ENCODE results near the gene BRF1. TPM values are rescaled to one million over a fixed set of nuclear protein-coding genes. Genes with fewer than 3 reads are reported as not detected.
A peak's percentile ranks its signal among the peaks of the same experiment; 100 is the strongest.

Gene BRF1
- total RNA-seq, 1 donor from 2014 or later: 44.0 TPM

DNA sequence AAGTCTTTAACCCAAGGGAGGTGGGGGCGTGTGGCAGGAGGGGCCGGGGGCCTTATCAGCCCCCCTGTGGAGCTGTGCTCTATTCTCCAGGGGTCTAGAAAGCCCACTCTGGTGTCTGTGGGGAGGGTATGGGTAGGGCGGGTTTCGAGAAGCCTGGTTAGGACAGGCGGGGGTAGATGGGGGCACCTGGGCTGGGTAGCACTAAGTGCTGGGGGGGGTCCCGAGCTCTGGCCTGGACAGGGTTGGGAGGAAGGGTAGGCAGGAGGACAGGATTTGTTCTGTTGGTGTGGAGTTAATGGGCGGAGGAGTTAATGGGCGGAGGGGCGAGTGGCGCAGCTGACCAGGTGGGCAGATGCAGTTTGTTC lies 15.8 kb upstream of the BRF1 start:
- Mint-ChIP-seq H3K4me1 (ENCODE audit: low read depth) (peaks cover 20% of the 10 kb centered on the region), H3K4me3 (ENCODE audit: low read depth) (peak overlapping the region; percentile 88), H3K36me3 (ENCODE audit: low read depth) (peaks cover 2% of the 10 kb centered on the region), H3K27ac (no peak overlapping the region), H3K27me3 (ENCODE audit: low read depth) (no peaks in the 10 kb centered on the region), H3K9me3 (no peaks in the 10 kb centered on the region)
- intact Hi-C loops (cut with micrococcal nuclease): loop anchor here (5.0 kb wide), 1 partner anchor 176 kb away; the partner anchor contains the start of gene TEDC1
- no peak for DNase-seq (ENCODE audit: low spot score)

DNA sequence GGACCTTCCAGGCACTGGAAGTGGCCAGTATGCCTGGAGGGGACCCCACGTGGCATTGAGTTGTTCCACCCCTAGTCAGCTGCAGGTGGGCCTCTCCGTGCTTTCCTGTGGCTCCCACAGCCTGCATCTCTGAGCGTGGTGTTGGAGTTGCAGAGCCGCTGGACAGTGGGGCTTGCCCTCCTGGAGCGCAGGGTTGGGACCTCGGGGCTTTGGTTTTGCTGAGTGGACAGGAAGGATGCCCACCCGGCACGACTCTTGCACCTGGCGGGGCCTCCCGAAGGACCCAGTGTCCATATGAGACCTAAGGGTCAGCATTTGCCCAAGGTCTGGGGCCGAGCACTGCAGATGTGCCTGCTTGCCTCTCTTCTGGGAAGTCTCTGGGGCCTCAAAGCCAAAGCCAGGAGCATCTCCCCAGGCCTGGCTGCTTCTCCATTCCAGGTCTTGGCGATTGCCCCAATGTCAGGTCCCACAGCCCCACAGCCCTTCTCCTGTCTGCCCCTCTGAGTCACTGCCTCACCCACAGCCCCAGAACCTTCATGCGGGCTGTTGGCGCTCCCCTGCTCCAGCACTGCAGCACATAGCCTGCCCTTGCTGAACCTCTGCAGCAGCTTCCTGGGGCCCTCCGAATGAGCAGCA lies 15.3 kb upstream of the BRF1 start:
- Mint-ChIP-seq H3K27me3 (ENCODE audit: low read depth) (no peaks in the 10 kb centered on the region), H3K4me1 (ENCODE audit: low read depth) (peaks cover 20% of the 10 kb centered on the region), H3K9me3 (no peaks in the 10 kb centered on the region), H3K27ac (no peak overlapping the region), H3K4me3 (ENCODE audit: low read depth) (peak overlapping the region; percentile 88), H3K36me3 (ENCODE audit: low read depth) (peaks cover 2% of the 10 kb centered on the region)
- no peak for DNase-seq (ENCODE audit: low spot score)
- intact Hi-C loops (cut with micrococcal nuclease): loop anchor here (2.0 to 5.0 kb wide), 2 partner anchors 176 to 295 kb away; partner anchors contain the start of genes CDCA4 and TEDC1

DNA sequence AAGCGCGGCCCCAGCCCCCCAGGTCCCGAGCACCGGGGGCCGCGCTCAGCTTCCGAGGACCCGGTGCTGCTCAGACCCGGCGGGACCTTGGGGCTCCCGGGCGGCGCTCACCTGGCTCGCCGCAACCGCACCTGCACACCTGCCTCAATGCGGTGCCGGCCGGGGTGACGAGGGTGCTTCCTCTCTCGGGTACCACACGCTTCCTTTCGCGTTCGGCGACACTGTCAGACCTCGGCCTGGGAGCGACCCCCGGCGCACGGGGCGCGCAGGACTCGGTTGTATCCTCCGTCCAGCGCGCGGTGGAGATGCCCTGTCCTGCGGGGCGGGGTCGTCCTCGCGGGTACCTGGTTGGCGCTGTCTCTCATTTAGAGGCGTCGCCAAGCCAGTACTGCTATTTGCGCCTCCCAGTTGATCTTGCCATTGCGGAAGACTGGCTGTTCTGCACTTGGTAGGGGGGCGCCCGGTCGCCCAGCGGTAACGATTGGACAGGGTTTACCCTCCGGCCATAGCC lies 14.5 kb upstream of the BRF1 start:
- peak; percentile 35 for DNase-seq (ENCODE audit: low spot score)
- Mint-ChIP-seq H3K4me1 (ENCODE audit: low read depth) (peaks cover 20% of the 10 kb centered on the region), H3K4me3 (ENCODE audit: low read depth) (peak overlapping the region; percentile 88), H3K27ac (peak overlapping the region; percentile 63), H3K9me3 (no peaks in the 10 kb centered on the region), H3K36me3 (ENCODE audit: low read depth) (peaks cover 2% of the 10 kb centered on the region), H3K27me3 (ENCODE audit: low read depth) (no peaks in the 10 kb centered on the region)
- intact Hi-C loops (cut with micrococcal nuclease): loop anchor here (2.0 to 5.0 kb wide), 2 partner anchors 177 to 294 kb away; partner anchors contain the start of genes CDCA4 and TEDC1

DNA sequence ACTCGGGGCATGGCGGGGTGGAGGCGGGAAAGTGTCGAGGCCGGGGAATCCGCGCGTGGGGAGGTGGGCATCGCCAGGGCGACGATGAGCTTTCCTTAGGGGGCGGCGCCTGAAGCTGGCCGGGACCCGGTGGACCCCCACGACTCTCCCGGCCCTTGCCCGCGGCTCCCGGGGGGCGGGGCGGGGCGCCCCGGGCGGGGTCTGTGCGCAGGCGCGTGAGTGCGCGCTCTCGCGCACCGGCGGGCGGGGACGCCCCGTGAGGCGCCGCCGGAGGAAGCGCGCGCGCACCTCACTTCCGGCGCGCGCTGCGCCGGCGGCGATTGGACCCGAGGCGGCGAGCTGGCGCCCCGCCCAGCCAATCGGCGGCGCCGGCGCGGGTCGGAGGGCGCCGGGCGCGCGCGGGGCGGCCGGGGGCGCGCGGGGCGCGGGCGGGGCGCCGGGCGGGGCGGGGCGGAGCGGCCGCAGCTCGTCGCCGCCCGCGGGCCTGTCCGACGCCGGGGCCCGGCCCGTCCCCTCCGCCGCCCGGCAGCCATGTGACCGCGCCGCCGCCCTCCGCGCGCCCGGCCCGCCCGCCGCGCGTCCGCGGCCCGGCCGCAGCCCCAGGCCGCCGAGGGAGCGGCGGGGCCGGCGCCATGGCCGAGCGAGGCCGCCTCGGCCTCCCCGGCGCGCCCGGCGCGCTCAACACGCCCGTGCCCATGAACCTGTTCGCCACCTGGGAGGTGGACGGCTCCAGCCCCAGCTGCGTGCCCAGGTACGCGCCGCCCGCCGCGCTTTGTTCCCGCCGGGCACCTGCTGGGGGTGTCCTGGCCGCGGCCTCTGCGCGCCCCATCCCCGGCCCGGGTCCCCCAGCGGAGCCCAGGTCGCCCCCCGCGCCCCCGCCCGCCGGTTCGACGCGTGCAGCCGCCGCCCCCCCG lies 13.7 kb upstream of the BRF1 start, which contains the start of gene PACS2:
TSS of gene PACS2 (plus strand) at position 462 of the 914 bp plus-strand sequence. CDS start at position 633, 171 bp downstream.
- Mint-ChIP-seq H3K9me3 (no peaks in the 10 kb centered on the region), H3K27me3 (ENCODE audit: low read depth) (no peaks in the 10 kb centered on the region), H3K4me3 (ENCODE audit: low read depth) (peak within 1 kb of the TSS; percentile 88), H3K27ac (peak within 1 kb of the TSS; percentile 80), H3K4me1 (ENCODE audit: low read depth) (peaks cover 19% of the 10 kb centered on the region), H3K36me3 (ENCODE audit: low read depth) (peaks cover 2% of the 10 kb centered on the region)
- intact Hi-C loops (cut with micrococcal nuclease): loop anchor here (1.0 to 5.0 kb wide), 3 partner anchors 13 to 294 kb away; partner anchors contain the start of genes BRF1, CDCA4 and TEDC1
- DNase-seq (ENCODE audit: low spot score): peak; percentile 73

DNA sequence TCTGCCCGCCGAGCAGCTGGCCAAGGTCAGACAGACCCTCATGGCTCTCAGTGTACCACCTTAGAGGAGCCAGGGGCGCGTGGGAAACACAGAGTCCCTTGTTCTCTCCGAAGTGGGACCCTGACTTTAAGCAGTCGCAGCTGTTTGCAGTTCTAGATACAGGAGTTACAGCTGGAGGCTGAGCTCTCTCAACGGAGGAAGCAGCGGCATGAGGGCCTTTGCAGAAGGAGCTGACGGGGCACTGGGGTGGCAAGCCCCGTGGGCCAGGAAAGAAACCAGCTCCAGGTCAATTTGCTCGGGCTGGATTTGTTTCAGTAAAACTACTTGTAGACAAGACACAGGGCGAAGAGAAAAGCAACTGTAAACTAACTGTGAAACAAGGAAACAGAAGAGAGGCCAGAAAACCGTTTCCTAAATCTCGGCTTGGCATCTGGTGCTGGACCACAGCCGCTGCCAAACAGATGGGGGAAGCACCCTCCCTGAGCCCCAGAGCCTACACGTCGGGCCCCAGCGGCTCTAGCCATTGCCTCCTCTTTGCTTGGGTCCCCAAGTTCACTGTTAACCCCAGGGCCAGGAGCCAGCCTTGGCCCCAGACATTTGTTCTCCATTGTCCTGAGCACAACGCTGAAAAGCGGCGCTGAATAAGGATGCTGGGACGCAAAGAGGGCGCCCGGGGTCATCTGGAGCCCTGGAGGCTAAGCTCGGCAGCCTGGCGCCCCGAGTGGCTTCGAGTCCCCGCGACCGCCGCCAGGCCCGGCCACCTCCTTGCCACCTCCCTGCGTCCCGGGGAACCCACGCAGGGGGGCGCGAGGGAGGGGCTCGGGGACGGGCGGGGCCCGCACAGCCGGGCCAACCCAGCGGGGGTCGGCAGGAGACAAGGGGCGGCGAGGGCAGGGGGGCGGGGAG lies 12.8 kb upstream of the BRF1 start:
- Mint-ChIP-seq H3K27me3 (ENCODE audit: low read depth) (no peaks in the 10 kb centered on the region), H3K36me3 (ENCODE audit: low read depth) (peaks cover 2% of the 10 kb centered on the region), H3K27ac (peak overlapping the region; percentile 80), H3K9me3 (no peaks in the 10 kb centered on the region), H3K4me3 (ENCODE audit: low read depth) (peak overlapping the region; percentile 83), H3K4me1 (ENCODE audit: low read depth) (peaks cover 18% of the 10 kb centered on the region)
- peak; percentile 33 for DNase-seq (ENCODE audit: low spot score)
- intact Hi-C loops (cut with micrococcal nuclease): loop anchor here (1.0 to 2.0 kb wide), 2 partner anchors 12 to 293 kb away; partner anchors contain the start of genes BRF1 and CDCA4

DNA sequence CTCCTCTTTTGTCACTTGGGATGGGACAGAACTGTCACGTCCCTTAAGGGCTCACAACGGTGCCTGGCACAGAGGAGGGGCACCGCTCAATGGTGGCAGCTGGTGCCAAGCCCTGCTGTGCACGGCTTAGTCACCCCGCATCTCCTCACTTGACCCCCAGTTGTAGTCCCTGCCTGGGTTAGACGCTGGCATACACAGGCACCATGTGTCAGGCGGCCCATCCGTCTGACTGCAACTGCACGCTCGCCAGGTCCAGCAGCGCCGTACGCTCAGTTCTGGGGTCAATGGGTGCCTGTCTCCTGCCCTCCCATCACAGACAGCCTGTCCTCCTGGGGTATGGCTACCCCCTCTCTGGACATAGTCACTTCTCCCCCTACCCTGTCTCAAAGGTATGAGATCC lies 12.2 kb upstream of the BRF1 start:
- Mint-ChIP-seq H3K9me3 (no peaks in the 10 kb centered on the region), H3K27me3 (ENCODE audit: low read depth) (no peaks in the 10 kb centered on the region), H3K36me3 (ENCODE audit: low read depth) (peaks cover 2% of the 10 kb centered on the region), H3K4me3 (ENCODE audit: low read depth) (peak overlapping the region; percentile 83), H3K4me1 (ENCODE audit: low read depth) (peaks cover 18% of the 10 kb centered on the region), H3K27ac (no peak overlapping the region)
- DNase-seq (ENCODE audit: low spot score): no peak
- intact Hi-C loops (cut with micrococcal nuclease): no loop called here

DNA sequence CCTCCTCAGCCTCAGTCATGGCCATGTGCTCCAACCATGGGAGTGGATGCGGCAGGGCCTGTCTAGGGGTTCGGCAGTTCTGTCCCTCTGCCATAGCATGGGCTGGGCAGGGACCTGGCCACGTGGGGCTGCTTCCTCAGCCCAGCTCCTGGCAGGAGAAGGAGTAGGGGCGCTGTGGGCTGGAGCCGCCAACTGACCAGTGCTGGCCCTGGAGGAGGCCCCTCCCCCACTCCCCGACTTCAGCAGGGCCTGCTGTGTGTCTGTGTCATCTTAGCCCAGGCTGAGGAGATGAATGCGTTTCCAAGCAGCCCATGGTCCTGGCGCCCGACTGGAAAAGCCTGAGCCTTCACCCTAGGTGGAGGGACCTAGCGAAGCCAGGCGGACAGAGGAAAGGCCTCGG lies 11.0 kb upstream of the BRF1 start:
- Mint-ChIP-seq H3K4me3 (ENCODE audit: low read depth) (no peak overlapping the region), H3K9me3 (no peaks in the 10 kb centered on the region), H3K36me3 (ENCODE audit: low read depth) (peaks cover 2% of the 10 kb centered on the region), H3K27me3 (ENCODE audit: low read depth) (no peaks in the 10 kb centered on the region), H3K4me1 (ENCODE audit: low read depth) (peaks cover 20% of the 10 kb centered on the region), H3K27ac (no peak overlapping the region)
- intact Hi-C loops (cut with micrococcal nuclease): no loop called here
- DNase-seq (ENCODE audit: low spot score): no peak

DNA sequence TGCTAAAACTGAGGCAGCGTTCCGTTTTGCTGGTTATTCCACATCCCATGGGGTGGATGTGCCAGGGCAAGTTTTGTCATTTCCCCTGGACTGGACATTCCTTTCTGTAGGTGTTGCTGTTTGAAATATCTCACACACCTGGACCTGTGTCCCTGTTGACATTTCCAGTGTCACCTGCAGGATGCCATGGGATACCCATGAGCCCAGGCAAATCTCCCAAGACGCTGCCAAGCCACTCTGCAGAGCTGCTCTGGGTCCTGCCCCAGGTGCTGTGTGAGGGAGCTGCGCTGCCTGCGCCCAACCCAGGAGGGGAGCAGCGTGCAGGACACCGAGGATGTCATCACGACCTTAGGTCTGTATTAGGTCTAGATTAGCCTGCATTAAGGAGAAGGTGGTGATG lies 8.6 kb upstream of the BRF1 start:
- intact Hi-C loops (cut with micrococcal nuclease): no loop called here
- Mint-ChIP-seq H3K27ac (no peak overlapping the region), H3K9me3 (no peaks in the 10 kb centered on the region)

DNA sequence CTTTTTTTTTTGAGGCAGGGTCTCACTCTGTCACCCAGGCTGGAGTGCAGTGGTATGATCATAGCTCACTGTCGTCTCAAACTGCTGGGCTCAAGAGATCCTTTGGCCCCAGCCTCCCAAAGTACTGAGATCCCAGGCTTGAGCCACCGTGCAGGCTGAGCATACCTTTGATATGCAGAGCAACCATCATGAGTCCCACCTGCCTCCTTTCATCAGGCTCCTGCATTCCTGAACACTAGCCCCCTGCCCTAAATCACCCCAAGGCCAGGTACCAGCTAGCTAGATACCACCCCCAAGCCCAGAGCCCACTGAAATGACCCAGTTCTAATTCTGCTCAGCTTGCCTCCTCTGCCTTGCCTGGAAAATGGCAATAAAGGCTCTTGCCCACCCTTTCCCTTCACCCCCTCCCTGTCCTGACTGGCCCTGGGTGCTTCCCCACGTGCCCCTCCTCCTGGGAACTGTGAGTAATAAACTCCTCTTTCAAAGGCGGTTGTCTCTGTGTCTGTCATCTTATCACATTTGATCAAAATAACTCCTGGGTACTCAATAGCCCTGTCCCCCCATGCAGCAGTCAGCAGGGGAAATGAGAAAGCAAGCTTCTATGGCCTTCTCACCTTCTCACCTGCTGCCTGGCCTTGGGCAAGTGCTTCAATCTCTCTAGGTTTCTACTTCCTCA lies 6.4 kb upstream of the BRF1 start:
- H3K27ac Mint-ChIP-seq: no peak overlapping the region
- no peaks in the 10 kb centered on the region for H3K27me3 Mint-ChIP-seq (ENCODE audit: low read depth)
- DNase-seq (ENCODE audit: low spot score): no peak
- no peaks in the 10 kb centered on the region for H3K9me3 Mint-ChIP-seq
- intact Hi-C loops (cut with micrococcal nuclease): no loop called here
- peaks cover 4% of the 10 kb centered on the region for H3K36me3 Mint-ChIP-seq (ENCODE audit: low read depth)
- peaks cover 16% of the 10 kb centered on the region for H3K4me1 Mint-ChIP-seq (ENCODE audit: low read depth)
- H3K4me3 Mint-ChIP-seq (ENCODE audit: low read depth): no peak overlapping the region

More for the DNA sequence above, 8.6 kb upstream of the BRF1 start:
- DNase-seq (ENCODE audit: low spot score): no peak
- H3K27me3 Mint-ChIP-seq (ENCODE audit: low read depth): no peaks in the 10 kb centered on the region
- no peak overlapping the region for H3K4me3 Mint-ChIP-seq (ENCODE audit: low read depth)
- no peaks in the 10 kb centered on the region for H3K36me3 Mint-ChIP-seq (ENCODE audit: low read depth)
- peaks cover 18% of the 10 kb centered on the region for H3K4me1 Mint-ChIP-seq (ENCODE audit: low read depth)

DNA sequence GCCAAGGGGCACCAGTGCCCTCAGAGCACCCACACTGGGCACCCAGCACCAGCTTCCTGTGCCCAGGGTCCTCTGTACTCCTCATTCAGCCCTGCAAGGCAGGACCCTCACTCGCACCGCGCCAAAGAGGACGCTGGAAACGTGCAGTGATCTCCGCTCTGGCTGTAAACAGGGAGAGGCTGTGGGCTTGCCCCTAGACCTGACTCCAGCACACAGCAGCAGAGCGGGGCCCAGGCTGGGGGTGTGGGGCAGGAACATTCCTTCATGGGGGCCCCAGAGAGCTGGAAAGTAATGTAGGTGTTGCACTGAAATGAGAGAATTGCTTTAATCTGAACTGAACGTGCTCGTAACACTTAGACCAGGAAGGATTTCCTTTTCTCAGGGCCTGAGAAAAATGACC lies 5.0 kb upstream of the BRF1 start:
- H3K36me3 Mint-ChIP-seq (ENCODE audit: low read depth): peaks cover 4% of the 10 kb centered on the region
- intact Hi-C loops (cut with micrococcal nuclease): no loop called here
- no peak overlapping the region for H3K4me3 Mint-ChIP-seq (ENCODE audit: low read depth)
- DNase-seq (ENCODE audit: low spot score): no peak
- no peaks in the 10 kb centered on the region for H3K27me3 Mint-ChIP-seq (ENCODE audit: low read depth)
- H3K27ac Mint-ChIP-seq: no peak overlapping the region
- H3K9me3 Mint-ChIP-seq: no peaks in the 10 kb centered on the region
- H3K4me1 Mint-ChIP-seq (ENCODE audit: low read depth): peaks cover 18% of the 10 kb centered on the region

DNA sequence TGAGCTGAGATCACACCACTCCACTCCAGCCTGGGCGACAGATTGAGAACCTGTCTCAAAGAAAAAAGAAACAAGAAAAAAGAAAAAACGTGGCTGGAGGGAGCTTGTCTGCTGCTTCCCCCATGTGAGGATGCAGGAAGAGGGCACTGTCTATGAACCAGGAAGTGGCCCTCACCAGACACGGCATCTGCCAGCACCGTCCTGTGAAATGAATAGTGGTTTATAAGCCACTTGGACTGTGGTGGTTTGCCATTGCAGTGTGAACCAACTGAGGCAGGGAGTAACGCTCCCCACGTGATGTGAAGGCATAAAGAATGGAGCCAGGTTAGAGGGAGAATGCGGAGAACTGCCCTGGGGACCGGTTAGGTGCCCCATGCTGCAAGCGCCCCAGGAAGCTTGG lies 4.5 kb upstream of the BRF1 start:
- intact Hi-C loops (cut with micrococcal nuclease): no loop called here
- peaks cover 4% of the 10 kb centered on the region for H3K36me3 Mint-ChIP-seq (ENCODE audit: low read depth)
- no peaks in the 10 kb centered on the region for H3K9me3 Mint-ChIP-seq
- peak overlapping the region; percentile 72 for H3K27ac Mint-ChIP-seq
- no peak overlapping the region for H3K4me3 Mint-ChIP-seq (ENCODE audit: low read depth)
- H3K4me1 Mint-ChIP-seq (ENCODE audit: low read depth): peaks cover 18% of the 10 kb centered on the region
- DNase-seq (ENCODE audit: low spot score): no peak
- no peaks in the 10 kb centered on the region for H3K27me3 Mint-ChIP-seq (ENCODE audit: low read depth)

Measured in activated T-helper 2 cell treated with anti-CD3 and anti-CD28 coated beads, Interferon-gamma antibody, Interleukin-2, Interleukin-4, amounts not matched to agents 10 μg/mL and 5 μg/mL and 100 μg/mL, durations not matched to agents 14 hours and 24 hours and 36 hours (primary cell).